HCT116 (cell line): ENCODE data around the gene MIAT.

Experiments used
- CTCF ChIP-seq, 3 experiments: fragments of 200-600 bp in 1 of 3; sonication (generic) in 1 of 3; IDR thresholded peaks in 2 of 3; conservative IDR thresholded peaks in 1 of 3; 2 replicates each; pipeline ENCODE4 v1.5.1; 2012 to 2017; ENCODE audit warnings: low read depth in 2 of 3, low read length in 2 of 3, antibody characterized with exemption in 1 of 3, borderline replicate concordance in 1 of 3, control low read depth in 1 of 3, mild to moderate bottlenecking in 1 of 3, mixed read lengths in 1 of 3, mixed run types in 1 of 3, moderate library complexity in 1 of 3; ENCODE audit not compliant: insufficient read depth in 1 of 3
- JUND ChIP-seq: IDR thresholded peaks from 2 replicates; pipeline ENCODE4 v1.6.1; 2012
- TF ChIP-seq, protein P1 (sequence below): IDR thresholded peaks from 2 replicates; pipeline ENCODE4 v1.6.1; 2012; ENCODE audit warnings: low read depth

DNA sequence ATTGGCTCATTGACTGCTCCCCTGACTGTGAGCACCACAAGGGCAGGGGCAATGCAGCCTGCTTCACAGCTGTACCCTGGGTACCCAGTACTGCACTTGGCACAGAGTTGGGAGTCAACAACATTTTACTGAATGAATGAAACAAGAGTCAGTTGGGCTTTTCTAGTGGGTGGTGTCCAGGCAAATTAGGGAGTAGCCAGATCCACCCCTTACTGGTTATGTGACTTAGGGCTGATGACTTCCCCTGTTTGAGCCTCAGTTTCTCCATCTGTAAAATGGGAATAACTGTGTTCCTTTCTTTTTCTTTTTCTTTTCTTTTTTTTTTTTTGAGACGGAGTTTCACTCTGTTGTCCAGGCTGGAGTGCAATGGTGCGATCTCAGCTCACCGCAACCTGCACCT lies 23.1 kb downstream of the MIAT start:
- TF ChIP-seq, protein P1, sequence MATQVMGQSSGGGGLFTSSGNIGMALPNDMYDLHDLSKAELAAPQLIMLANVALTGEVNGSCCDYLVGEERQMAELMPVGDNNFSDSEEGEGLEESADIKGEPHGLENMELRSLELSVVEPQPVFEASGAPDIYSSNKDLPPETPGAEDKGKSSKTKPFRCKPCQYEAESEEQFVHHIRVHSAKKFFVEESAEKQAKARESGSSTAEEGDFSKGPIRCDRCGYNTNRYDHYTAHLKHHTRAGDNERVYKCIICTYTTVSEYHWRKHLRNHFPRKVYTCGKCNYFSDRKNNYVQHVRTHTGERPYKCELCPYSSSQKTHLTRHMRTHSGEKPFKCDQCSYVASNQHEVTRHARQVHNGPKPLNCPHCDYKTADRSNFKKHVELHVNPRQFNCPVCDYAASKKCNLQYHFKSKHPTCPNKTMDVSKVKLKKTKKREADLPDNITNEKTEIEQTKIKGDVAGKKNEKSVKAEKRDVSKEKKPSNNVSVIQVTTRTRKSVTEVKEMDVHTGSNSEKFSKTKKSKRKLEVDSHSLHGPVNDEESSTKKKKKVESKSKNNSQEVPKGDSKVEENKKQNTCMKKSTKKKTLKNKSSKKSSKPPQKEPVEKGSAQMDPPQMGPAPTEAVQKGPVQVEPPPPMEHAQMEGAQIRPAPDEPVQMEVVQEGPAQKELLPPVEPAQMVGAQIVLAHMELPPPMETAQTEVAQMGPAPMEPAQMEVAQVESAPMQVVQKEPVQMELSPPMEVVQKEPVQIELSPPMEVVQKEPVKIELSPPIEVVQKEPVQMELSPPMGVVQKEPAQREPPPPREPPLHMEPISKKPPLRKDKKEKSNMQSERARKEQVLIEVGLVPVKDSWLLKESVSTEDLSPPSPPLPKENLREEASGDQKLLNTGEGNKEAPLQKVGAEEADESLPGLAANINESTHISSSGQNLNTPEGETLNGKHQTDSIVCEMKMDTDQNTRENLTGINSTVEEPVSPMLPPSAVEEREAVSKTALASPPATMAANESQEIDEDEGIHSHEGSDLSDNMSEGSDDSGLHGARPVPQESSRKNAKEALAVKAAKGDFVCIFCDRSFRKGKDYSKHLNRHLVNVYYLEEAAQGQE = no peak
- TF ChIP-seq JUND (no peak), CTCF (IDR thresholded peaks at IDR 0.05 in 2 of 3, conservative IDR thresholded peaks at IDR 0.05 in 1 of 3; ENCODE audit: borderline replicate concordance in 1 of 3, insufficient read depth in 1 of 3, low read depth in 2 of 3, low read length in 2 of 3) (no peak)
